GM20000 (cell line): Measurements from ENCODE around the gene TEDDM1.
"Not testable (repeated sequence)": the region's sequence is repeated elsewhere in the genome, so short reads cannot be mapped to it uniquely, and the experiment has no call there.

Experiments used
- DNase-seq: peaks from one replicate; pipeline ENCODE4 v3.0.0; 2012; ENCODE audit warnings: low spot score
- TF ChIP-seq, protein P1 (sequence below): IDR thresholded peaks from 2 replicates; pipeline ENCODE4 v1.5.1; 2012; ENCODE audit warnings: mild to moderate bottlenecking, control low read depth; ENCODE audit errors: extremely low read depth, missing control alignments

Gene TEDDM1

DNA sequence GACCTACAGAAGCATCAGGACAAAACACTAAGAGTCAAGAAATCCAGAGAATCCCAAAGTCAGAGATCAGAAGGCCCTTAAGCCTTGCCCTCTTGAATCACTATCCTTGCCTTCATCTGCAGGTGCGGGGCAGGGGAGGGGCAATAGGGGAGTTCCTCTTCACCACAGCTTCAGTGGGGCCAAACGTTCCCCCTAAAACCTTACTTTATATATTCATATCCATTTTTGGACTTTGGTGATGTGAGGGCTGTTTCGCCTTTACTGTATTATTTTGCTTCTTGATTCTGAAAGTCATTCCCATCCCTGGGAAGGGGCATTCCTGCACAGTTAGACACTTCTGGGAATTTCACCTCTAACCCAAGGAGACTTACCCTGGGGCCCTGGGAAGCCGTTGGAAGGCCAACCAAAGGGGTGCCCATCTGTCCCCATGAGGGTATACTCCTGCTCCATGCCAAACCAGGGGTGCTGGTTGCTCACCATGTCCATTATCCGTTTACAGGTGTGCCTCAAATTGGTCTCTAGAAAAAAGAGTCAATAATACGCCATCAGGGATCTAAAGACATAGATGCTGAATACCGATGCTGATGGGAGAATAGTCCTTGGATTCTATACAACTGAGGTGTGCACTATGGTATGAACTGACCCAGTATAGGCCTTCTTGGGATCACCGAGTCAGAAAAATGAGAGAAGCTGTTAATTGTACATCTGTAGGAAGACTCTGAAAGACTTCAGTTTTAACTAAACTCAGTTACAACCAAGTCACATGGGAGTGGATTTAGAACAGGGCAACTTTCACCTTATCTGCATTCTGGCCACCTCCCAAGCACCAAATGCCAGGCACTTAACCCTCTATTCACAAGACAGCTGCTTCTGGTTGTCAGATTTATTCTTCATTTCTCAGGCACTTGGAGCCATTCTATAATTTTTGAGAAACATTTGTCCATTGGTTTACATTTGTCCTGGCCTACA lies 14.3 kb downstream of the TEDDM1 start:
- TF ChIP-seq, protein P1, sequence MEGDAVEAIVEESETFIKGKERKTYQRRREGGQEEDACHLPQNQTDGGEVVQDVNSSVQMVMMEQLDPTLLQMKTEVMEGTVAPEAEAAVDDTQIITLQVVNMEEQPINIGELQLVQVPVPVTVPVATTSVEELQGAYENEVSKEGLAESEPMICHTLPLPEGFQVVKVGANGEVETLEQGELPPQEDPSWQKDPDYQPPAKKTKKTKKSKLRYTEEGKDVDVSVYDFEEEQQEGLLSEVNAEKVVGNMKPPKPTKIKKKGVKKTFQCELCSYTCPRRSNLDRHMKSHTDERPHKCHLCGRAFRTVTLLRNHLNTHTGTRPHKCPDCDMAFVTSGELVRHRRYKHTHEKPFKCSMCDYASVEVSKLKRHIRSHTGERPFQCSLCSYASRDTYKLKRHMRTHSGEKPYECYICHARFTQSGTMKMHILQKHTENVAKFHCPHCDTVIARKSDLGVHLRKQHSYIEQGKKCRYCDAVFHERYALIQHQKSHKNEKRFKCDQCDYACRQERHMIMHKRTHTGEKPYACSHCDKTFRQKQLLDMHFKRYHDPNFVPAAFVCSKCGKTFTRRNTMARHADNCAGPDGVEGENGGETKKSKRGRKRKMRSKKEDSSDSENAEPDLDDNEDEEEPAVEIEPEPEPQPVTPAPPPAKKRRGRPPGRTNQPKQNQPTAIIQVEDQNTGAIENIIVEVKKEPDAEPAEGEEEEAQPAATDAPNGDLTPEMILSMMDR = no peak
- DNase-seq = no peak

DNA sequence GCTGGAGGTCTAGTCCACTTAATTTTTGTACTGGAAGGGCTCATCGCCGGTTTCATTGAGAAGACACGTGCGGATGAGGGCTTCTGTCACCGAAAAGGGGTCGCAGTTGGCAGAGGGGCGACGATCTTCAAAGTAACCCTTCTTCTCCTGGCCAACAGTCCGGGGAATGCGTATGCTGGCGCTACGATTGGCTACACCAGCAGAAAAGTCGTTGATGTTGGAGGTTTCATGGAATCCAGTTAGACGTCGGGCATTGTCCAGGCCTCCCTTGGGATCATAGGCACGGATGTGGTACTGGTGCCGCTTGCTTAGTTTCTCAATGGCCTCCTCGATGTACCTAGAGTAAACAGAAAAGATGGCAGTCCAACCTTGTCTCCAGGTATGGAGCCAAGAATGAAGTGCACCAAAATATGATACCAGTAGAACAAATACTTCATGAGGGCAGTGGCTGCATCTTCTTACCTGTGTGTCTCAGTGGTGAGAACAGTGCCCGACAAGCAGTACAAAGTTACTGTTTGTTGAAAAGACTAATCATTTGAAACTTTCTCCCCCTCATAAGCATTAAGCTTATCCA lies 16.0 kb downstream of the TEDDM1 start:
- no peak for DNase-seq

DNA sequence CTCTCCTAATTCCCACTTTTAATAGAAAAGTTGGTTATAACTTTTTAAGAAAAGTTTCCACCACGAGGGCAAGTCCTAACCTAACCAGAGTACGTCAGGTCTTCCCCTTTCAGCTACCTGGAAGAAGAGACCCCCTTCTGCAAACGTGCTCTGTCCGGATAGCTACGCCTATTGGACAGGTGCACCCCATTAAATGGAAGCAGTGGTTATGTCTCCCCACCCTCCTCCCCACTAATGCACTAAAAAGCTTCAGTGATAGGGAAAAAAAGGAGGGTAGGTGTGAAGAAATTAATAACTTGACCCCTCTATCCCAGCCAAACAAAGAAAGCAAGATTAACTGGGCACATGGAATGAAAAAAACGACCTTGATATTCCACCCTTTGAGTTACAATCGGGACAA lies 16.5 kb downstream of the TEDDM1 start:
- DNase-seq = no peak
- TF ChIP-seq, protein P1 = no peak

More for the DNA sequence above, 16.0 kb downstream of the TEDDM1 start:
- TF ChIP-seq, protein P1 = no peak

DNA sequence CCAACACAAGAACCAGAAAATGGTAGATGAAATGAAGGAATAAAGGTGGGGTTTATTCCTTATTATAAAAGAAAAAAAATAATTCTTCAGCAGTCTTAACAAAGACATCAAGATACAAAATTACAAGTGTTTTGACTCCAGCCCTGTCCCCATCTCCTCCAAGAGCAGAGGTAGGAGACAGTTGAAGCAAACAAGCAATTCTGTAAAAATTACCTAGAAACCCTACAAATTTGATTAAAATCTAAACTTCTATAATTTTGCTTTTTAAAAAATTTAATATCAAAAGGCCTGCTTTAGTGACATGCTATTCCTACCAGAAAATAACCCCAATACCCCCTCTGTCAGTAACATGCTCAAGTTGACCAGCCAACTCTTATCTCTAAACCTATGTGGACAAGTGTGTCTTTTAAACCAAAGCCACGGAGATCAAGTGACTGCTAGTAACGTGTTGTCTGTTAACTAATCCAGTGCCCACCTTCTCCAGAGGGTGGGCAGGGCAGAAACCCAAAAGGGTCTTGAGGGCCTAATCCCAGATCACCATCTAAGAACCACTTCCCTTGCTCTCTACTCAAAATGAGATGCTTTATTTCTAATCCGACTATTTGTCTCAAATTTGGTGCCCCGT lies 17.3 kb downstream of the TEDDM1 start:
- TF ChIP-seq, protein P1 = no peak
- DNase-seq = no peak

- no peak for DNase-seq
Observed at GRCh38 chr1:182381962-182382819, 18.3 kb downstream of the TEDDM1 start.

GRCh38 chr1:182380199-182380598 lies 20.3 kb downstream of the TEDDM1 start:
- no peak for DNase-seq
- TF ChIP-seq, protein P1 = no peak

More at GRCh38 chr1:182381962-182382819, 18.3 kb downstream of the TEDDM1 start:
- TF ChIP-seq, protein P1 = no peak

- DNase-seq = not testable (repeated sequence)
Observed at GRCh38 chr1:182379781-182380180, 20.7 kb downstream of the TEDDM1 start.
